ENCODE measurements around the gene LRBA.

LRBA gene

GRCh38 chr4:150305995-150306394 lies 709.1 kb downstream of the LRBA start:
- no peak for DNase-seq

DNA sequence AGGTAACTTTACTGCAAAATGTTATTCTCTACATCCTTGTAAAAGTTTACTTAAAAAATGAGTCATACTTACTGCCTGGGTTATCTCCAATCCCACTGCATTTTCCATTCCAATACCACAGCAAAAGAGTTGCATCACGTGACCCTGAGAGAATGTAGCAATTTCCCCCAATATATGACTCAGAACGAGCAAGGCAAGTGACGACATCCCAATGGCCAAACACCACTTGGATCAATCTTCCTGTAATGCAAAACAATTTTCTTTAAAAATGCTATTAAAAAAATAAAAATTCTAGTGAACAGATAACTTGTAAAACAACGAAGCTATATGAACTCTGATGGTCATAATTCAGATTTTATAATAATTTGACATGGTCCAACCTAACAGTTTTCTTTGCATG lies 712.5 kb downstream of the LRBA start:
- no peak for DNase-seq

DNA sequence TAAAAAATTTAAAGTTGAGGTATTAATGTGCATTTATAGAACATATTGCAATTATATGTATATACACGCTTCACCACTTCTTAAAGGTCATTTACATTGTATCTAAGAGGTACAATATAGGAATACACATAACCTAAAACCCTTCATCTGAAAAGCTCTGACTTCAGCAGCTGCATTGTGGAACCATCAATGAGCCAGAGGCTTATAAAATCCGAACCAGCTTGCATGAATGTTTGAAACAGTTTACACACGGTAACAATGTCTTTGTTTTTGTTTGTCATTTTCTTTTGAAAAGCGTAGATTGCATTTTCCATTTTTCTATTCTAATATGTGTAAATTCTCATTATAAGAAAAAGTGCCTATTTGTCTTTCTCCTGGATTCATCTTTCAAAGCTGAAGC lies 715.3 kb downstream of the LRBA start:
- DNase-seq, result no peak

GRCh38 chr4:150297861-150298474 lies 717.1 kb downstream of the LRBA start:
- DNase-seq, result peak; percentile 4

DNA sequence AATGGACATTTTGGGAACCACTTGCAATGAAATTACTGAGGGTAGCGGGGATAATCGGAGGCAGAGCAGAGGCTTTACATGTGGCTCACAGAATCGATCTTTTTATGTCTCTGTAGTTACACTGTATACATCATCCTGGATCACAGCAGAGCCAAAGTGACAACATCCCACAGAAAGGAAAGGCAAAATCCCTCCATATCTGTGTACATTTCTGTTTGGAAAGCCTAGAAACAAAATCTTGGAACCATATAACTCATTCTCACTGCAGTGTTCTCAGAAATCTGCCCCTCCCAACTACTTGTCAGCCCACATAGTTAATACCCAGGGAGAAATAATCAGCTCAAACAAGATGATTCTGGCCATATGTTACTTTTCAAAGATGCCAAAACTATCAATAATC lies 725.2 kb downstream of the LRBA start:
- no peak for DNase-seq

DNA sequence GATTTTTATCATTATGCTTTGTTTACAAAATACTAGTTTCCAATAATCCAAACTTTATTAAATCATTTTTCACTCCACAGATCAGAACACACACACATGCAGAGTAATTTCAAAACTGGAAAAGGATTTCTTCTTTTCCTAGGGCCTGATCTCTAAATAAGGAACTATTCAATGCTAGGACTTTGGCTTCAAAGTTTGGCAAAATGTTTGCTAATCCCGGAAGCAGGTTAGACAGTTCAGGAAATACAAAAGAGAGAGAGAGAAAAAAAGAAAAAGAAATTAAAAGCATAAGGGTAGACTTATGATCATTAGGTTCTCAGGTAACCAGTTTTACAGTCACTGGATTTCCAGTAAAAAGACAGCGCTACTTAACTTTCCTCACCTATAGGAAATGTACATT lies 725.9 kb downstream of the LRBA start:
- no peak for DNase-seq

GRCh38 chr4:150286656-150287055 lies 728.4 kb downstream of the LRBA start:
- DNase-seq, result no peak

DNA sequence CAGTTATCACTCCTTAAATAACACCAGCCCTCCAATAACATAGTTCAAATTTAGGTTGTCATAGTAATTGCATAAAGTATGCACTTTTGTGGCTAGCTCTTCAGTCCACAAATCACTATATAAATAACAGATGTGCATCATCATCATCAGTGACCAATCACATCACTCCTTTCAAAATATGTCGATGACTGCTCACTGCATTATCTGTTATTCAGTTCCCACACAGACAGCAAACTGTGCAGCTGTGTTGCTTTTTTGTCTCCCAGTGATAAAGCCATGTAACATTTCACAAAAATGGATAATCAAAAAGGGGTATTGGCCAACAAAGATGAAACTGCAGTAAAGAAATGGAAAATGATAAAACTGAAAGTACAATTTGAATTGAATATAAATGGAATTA lies 731.4 kb downstream of the LRBA start:
- DNase-seq, result no peak

DNA sequence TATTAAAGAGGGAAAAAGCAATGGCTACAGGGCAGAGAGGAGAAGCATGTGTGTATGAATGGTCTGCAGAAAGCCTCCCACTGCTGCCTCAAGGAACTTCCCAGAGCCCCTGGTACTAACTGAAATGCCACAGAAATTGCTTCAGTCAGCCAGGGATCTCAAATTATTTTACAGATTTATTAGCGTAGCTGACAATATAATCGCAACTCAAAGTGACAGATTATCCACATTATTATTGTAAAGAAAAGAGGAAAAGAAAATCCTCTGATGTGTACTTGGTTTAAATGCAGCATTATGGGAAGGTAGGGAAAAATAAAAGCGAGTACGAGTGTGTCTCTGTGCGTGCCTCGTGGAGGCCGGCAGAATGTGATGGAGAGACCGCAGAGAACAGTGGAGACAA lies 734.1 kb downstream of the LRBA start:
- DNase-seq, result no peak

- DNase-seq, result no peak
Measured at GRCh38 chr4:150280081-150280895, 734.8 kb downstream of the LRBA start.

DNA sequence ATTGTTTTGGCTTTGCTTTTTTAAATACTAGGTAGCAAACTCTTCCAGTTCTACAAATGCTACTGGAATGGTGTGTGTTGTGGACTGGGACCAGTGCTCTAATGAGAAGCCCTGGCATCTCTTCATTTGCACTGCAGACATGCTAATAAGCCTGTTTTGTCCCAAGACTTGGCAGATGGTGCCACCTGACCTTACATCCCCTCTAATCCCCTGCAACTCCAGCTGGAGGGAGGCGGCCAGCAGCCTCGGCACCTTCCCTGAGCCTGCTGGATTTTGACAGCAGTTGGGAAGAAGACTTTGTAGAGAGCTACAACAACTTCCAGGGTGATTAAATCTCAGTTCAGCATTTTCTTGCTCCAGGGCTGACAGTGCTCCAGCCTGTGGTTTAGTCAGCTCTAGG lies 736.9 kb downstream of the LRBA start:
- DNase-seq, result no peak

DNA sequence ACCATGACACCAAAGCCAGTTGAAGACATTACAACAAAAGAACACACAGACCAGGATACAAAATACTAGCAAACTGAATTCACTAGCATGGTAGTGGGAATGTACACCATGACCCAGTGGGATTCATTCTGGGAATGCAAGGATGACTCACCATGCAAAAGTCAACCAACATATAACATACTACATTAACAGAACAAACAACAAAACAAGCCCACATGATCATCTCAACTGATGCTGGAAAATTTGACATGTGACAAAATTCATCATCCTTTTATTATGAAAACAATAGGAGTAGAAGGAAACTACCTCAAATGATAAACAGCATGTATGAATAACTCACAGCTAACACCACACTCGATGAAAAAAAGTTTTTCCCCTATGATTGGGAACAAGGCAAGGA lies 746.6 kb downstream of the LRBA start:
- no peak for DNase-seq

- DNase-seq, result no peak
Measured at GRCh38 chr4:150265806-150266205, 749.3 kb downstream of the LRBA start.

DNA sequence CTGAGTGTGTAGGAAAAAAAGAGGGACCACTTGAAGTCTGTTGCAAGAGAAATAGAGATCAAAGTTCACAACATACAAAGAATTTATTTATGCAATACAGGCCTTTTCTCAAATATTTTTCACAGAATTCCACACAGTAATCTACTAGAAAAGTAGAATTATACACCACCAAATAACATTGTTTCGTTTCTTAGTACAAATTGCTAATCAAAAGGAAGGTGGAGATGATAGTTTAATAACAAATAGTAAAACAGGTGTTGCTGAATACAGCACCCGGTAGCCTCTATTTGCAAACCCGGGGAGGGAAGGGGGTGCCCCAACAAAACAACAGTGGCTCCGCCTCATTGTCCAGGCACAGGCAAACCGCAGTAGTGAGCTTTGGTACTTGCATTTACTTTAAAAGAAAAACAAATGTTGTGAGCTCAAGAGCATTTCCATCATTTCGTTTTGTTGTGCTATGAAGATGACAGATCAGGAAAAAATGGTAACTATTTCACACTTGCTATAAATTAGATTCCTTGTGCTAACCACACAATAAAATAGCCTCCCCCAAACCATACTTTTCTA lies 750.4 kb downstream of the LRBA start:
- DNase-seq, result no peak

DNA sequence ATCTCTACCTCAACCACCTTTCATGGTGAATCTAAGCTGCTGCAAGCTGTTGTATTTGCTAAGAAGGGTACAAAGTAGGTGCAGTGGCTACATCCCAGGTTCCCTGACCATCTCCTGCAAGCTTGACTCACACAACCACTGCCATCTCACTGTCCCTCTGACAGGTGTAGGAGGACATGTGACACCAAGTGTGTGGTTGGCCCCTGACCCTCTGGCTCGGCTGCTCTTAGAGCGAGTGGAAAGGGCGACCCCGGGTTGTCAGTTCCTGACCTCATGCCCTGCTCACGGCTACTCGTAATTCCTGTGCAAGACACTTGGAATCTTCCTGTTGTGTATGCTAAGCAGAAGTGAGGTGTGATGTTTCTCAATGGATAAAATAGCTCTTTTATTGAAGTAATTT lies 752.5 kb downstream of the LRBA start:
- no peak for DNase-seq

- no peak for DNase-seq
Measured at GRCh38 chr4:150261571-150261970, 753.5 kb downstream of the LRBA start.

DNA sequence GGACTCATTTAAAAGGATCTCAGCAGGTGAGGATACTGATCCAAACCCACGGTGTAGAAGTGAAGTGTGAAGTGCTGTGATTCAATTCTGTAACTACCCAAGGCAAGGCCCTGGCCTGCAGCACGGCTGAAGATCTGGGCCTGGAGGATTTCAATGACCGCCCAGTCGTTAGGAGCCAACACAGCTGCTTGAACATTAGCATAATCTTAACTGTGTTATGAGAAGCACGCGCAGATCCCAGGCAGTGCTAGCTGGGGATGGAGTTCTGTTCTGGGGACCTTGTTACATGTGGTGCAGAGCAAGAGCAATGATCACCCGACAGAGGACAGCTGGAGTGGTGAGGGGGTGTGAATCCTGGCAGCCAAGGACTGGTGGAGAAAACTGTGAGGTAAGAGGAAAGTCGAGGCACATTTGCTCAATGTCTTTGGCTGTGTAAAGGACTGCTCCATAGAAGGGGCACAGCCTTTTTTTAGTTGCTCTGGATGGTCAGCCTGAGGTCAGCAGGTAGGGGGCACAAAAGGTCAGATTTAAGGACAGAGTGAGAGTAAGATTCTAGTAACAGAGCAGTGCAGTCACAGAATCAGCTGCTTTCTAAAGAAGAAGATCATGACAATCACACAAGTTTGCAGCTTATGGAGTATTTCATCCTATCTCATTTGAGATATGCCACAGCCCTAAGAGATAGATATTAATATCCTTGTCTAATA lies 755.1 kb downstream of the LRBA start:
- no peak for DNase-seq

DNA sequence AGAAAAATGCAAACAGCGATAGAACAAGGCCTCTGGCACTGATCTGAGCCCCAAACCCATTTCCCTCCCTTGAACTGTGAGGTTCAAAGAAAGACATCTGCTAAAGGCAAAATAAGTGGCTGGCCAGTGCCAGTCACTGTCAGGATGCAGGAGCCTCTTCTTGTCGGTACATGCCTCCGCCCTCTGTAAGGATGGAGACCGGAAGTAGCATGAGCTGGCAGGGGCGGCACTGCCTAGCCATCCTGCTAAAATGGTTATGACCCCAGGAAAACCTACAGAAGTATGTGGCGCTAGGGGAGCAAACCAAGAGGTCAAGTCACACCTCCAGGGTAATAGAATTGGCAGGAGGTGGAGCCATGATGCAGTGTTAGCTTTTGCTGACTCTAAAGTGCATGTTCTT lies 756.5 kb downstream of the LRBA start:
- DNase-seq, result no peak

- DNase-seq, result no peak
Measured at GRCh38 chr4:150256841-150257730, 758.0 kb downstream of the LRBA start.

DNA sequence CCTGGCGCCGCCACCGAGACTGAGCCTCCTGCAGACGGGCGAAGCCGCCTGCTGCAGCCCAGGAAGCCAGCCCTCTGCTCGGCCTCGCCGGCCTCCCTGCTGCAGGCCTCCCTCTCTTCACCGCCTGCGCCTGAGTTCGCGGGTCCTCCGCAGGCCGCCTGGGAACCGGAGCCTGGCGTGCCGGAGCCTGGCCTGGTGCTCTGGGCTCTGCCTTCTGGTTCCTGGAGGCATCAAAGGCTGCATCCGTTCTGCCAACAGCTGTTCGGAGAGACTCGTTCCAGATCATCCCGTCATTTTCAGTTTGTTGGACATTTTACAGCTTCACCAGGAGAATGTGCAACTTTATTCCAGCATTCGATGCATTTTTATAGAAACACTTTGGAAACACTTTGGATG lies 758.9 kb downstream of the LRBA start:
- DNase-seq, result no peak

GRCh38 chr4:150255610-150256224 lies 759.4 kb downstream of the LRBA start:
- DNase-seq, result no peak

DNA sequence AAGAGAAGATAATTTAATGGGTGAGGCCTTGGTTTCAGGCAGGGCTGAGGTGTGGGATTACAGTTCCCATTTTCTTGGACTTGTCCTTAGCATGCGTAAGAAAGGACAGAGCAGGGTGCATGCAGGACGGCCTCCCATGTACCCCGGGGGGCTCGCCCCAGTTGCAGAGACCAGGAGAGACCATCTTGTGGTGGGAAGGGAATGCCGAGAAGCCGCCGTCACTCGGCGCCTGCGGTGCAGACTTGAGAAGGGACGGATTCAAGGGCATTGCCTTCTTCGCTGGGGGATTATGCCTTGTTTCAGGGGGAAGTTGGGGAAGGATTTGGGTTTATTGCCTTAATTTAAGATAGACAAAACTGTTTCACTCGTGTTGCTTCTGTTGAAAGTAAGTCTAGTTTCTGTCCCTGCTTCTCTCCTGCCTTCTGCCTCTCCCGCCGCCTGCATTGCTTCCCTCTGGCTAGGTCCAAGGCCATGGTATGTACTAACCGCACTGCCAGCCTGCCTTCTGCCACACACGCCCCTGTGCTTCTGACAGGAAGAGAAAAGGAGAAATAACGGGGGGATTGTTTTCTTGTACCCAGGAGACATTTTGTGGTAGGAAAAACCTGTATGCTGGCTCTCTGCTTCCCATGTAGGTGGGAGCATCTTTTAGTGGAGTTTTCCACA lies 761.0 kb downstream of the LRBA start:
- DNase-seq, result no peak
